Colon (tissue), 2 donors: ENCODE results near the gene SOX6.

ENCODE experiments used
- FAIRE-seq: peaks from 2 replicates; lab custom pipeline; 2012; peaks lifted over from hg19 to GRCh38; lab: Jason Lieb, UNC
- donor health status: control.
- donor health status: control.

Gene SOX6

DNA sequence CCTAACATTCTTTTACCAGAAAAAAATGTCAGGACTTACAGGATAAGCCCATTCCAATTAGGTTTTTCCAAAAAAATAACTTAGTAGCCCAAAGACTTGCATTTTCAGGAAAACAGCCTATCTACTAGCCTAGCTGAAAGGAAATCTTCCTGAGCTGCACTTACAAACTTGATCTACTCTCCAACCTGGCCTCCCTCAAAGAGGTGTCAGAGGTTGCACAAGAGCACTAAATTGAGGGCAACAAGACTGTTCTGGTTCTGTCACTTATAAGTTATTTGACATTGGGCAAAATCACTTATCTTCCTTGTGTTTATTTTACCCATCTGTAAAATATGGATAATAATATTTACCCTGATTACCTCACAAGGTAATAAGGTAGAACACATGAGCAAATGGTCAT, 7.9 kb upstream of the SOX6 start:
- no peak for FAIRE-seq

DNA sequence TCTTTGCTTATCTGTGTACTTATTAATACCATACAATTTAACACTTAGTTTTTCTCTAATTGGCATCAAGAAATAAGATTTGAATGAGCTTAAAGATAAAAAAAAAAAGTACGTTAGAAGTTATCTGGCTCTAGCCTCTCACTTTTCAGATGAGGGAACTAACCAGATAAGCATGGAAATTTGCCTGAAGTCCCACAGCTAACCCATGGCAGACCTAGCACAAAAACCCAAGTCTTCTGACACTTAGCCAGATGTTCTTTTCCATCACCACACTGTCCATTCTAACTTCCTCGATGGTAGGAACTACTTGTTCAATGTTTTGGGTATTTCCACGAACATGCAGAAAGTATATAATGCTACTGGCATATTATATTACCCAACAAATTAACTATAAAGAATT, 7.4 kb upstream of the SOX6 start:
- FAIRE-seq = no peak

DNA sequence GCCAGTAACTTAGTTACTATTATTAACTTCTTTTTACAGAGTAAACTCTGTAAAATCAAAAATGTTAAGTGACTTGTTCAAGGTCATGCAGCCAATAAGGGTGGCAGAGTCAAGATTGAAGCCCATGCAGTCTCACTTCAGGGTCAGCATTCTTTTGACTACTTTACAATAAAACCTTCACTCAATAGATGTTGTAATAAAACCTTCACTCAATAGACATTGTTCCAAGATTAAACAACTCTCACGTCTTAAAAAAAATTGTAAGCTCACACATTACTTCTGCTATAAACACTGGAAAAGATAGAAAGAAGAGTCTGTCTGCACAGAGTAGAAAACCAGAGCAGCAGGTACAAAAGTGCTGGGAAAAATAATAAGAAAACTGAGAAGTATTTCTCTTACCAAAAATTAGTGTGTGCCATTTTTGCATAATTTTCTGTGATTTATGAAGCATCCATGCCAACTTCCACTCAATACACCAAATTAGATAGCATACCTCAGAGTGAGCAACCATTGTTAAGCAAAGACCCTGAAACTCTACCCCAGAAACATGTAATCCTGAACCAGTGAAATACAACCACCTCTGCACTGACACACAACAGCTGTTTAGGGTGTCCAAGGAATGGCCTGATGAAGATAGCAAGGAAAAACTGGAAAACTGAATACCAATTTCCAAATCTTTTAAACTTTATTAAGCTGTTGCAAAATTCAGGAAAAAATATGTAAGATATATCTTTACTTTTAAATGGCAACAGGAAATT, 4.9 kb upstream of the SOX6 start:
- no peak for FAIRE-seq

DNA sequence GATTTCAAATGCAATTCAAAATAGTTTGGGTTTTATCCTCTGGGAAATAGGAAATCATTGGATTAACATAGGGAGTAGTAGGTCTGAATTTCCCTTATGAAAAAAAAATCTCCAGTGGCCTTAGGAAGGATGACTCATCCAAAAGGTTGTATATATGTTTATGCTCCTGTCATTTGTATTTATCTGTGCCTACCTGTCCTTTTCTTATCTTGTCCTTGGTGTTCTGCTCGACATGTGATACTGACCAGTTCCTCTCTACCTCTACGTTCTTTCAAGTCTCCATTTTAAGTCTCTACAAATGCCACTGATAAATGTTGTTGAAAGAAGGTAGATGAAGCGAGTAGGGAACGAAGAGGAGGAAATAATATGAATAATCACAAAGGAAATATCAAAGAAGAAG, 3.0 kb upstream of the SOX6 start:
- FAIRE-seq = no peak

DNA sequence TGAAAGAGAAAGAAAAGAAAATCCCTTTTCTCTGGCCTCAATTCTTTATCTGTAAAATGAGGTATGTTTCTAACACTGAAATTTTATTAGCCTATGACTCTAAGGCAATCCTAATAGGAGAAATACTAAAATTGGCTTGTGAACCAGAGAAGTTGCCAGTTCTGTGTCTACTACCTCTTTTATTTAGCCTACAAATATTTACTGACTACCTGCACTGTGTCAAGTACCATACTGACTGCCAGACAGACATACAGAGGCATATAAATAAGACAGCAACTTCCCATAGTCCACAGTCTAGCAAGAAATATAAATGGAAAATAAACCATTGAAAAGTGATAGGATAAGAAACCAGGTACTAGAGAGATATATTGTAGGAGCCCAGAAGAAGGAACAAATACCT, 2.4 kb upstream of the SOX6 start:
- FAIRE-seq = no peak

DNA sequence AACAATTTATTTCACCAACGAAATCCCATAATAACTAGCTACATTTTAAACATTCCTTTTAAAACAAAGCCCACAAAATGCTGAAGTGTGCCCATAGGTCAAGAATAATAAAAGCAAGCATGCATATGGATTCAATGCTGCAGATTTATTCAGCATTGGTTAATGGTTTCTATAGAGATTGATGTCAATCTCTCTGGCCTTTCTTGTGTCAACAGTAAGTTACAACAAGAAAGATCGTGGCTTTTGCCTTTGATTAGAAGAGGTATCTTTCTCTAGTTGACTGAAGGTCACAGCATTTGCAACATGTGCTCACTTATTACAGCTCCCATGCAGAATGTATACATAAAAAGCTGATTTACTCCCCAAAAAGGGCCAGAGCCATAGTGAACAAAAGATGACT, 1.4 kb upstream of the SOX6 start:
- no peak for FAIRE-seq

DNA sequence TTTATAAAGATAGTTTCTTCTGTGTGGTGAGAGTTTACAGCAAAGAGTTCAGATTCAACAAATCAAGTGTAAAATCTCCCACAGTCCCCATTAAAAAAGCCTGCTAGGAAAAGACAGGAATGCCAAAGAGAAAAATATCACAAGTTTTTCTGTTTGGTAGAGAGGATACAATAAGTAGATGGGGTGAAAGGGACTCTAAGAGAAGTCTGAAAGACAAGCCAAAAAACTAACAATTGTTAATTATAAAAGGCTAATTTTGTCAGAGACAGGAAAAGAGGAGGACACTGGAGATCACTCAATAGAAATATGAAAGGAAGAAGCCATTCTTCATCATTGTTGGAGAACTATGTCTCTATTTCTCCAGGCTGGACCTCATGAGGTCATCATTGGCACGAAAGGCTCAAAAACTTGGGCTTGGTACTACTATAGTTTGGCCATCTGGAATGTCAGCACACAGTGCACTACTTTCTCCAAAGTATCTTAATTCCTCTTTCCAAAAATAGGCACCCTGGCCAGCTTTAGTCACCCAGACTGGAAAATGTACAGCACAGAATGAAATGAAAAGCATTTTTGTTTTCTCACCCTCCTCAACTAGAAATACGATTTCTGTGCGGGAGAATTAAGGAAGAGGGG, 531 bp upstream of the SOX6 start:
- no peak for FAIRE-seq

DNA sequence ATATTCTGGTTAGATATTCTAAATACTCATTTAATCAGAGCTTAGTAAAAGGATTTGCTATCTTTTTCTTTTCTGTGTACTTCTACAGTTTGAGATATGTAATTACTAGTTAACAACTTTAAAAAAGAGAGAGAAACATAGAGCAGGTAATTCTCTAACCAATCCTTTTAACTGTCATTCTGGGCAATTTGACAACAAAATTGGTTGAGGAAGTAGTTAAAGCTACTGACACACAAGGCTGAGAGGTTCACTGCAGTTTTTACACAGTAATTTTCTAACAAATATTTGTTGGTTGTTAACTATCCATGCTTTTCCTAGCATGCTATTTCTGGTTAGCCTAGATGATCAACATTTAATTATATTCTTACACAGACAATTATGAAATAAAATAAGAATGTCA, 3.6 kb downstream of the SOX6 start:
- FAIRE-seq = no peak

DNA sequence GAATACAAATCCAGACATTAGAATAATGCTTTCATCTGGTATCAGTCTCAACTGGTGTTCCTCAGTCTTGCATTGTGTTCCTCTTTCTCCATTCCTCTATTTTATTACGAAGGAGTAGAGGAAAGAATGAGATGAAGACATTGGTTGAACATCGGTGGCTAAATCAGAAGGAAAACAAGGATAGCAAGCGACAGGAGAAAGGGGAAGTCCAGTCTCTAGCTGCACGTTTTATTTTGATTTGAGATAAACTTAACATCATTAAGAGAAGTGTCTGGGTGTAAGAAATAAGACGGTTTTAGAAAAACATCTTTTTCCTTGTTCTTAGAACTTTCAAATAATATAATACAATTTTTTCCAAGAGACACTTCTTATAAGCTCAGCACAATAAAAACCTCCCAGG, 6.2 kb downstream of the SOX6 start:
- FAIRE-seq = no peak

DNA sequence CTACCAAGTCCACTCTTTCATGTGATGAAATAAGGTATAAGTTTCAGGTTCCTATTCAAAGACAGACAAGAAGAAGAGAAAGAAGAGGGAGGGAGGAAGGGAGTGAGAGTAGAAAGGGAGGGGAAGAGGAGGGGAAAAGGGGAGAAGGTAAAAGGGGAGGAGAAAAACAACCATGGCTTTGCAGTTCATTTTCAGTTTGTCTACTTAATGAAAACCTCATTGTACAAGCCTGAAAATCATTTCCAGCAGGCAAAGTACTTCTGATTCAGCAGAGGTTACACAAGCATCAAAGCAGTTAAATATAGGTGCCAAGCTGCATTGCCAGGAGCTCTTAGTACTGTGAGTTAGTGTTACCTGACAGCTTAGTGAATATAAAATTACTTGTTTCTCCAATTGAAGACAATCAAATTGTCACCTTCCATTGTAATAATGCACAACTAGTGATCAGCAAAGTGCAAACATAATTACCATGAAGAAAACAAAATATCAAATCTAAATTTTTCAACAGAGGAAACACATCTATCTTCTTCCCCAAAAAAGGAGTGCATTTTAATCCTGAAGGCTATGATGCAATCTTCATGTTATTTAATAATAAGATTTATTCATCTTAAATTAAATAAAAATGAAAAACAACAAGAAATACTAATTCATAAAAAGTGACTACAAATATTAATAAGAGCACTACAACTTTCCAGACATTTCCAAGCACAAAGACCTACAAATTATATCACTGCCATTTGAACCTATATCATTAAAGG, 8.2 kb downstream of the SOX6 start:
- FAIRE-seq = peak; percentile 21

DNA sequence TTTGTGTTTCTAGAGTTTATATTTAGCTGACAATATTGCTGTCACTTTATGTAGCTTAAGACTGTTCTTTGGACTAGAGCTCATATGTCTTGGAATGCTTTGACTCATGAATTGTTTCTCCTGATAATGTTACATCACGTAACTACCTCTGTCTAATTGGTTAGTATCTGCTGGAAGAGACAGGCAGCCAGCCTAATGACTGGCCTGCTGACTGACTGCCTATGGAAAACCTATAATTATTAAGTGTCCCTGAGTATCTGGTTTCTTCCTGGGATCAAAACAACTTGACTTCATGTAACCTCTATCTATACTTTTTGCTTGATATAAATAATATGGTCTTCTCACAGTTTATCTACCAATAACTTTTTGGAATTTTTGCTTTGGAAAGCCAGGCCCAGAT, 9.4 kb downstream of the SOX6 start:
- FAIRE-seq = no peak

DNA sequence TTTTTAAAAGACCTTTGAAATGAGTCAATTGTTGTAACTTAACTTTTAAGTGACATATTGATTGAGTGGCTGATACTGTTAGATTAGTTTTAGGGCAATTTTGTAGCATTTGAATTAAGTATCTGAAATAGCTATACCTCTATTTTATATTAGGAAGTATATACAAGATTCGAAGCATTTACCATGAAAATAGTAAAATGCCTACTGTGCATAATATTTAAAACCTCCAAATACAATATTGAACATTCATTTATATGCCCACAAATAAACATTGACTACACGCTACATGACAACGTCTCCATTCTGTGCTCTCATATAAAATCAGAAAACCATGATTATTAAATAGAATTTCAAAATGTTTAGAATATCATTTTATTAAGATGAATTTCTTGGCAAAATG, 14.5 kb downstream of the SOX6 start:
- no peak for FAIRE-seq

DNA sequence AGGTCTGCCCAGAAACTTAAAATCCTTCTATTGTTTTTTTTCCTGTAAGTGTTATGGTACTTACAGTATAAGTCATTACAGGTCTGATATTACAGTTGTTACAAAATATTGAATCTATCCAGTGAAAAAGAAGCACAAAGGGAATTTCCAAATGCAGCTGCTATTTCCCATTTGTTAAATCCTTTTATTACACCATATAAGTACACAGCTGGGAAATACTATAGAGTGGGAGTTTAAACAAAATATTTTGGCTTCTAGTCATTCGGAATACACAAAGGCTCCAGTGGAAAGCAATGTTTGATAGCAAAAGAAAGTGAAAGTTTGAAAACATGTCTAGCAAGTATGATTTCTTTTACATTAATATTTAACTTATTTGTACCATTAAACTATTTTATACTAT, 18.0 kb downstream of the SOX6 start:
- no peak for FAIRE-seq

DNA sequence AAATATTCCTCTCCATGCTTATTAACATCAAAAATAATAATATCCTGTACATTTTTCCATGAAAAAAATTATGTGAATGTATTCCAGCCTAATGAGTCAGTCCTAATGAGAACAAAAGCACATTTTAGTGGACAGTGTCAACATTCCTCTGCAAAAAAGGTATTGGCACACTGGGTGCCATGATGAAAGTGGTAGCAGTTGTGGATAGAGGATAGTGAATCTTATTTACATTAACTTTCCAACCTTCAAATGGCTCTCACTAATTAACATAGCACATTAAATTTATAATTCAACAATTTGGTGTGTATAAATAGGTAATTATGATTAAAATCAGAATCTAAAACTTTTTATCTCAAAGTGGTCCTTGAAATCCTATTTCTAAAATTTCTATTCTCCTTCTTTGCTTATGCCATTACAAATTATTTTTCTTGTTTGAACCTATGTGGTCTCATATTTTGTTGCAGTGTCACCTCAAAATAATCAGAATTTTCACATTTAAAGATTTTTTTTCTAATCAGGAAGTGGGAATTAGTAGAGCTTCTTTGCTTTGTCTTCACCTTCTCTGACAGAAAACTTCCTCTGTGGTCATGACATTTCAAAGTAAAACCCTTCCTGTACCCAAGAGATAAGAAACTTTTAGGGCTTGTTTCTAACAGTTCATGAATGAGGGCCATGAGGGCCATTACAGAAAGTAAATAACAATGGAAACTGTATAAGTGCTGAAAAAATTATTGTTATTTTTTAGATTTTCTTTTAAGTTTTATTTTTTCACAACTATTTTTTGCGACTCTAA, 18.7 kb downstream of the SOX6 start:
- peak; percentile 10 for FAIRE-seq

DNA sequence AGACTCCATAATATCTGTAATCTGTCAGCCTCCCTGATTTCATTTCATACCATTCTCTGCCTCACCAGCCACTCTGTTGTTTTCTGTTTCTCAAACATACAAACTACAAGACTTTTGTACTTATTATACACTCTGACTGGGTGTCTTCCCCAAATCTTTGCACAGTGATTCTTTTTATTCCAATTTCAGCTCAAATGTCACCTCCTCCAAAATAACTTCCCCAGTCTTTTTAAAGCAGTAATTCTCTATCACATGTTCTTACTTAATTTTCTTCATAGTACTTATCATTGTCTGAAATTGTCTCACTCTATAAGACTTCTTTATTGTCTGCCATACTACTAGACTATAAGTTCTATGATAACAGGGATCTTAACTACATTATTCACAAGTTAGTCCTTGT, 19.6 kb downstream of the SOX6 start:
- FAIRE-seq = no peak

DNA sequence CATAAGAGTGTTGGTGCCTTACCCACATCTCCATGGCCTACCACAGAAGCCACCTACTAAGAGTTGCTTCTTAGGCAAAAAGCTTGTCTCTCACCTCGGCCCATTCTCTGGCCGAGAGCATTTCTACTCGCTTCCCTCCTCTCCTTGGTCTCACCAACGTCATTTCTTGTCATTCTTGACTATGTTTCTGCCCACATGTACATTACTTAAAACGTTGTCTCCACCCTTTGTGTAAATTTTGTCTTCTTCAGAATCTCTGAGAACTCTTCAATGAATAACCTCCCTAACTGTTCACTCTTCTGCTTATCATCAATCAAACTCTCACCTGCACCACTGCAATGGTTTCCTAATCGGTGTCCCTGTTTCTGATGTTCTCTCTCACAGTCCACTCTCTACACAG, 20.1 kb downstream of the SOX6 start:
- FAIRE-seq = no peak

DNA sequence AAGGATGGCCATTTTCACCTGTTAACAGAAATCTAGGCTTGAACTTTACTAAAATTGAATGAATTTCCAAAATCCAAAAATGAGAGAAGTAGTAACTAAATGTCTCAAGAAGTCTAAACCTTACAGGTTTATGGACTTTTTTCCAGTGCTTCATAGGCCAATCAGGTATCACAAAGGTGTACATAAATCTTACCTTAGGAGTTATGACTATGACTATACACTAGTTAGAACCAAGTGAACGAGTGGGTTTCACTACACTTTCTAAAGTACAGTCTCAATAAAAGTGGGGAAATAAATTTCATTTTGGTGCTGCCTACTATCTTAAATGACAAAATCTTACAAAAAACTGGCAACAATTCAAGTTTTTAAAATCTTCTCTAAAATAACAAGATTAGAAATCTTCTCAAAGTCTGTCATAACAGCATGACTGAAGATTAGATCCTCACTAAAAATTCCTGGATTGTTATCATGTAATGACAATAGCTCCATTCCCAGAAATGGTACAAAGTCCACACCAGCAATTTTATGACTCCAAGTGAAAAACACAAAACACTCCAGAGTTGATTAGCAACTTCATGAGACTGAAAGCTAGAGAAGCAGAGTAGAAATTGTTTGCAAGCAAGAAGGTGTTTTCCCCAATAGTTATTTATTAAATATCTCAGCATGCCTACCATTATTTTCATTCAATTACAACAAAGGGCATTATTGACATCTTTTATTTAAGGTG, 20.9 kb downstream of the SOX6 start:
- FAIRE-seq = peak; percentile 86

DNA sequence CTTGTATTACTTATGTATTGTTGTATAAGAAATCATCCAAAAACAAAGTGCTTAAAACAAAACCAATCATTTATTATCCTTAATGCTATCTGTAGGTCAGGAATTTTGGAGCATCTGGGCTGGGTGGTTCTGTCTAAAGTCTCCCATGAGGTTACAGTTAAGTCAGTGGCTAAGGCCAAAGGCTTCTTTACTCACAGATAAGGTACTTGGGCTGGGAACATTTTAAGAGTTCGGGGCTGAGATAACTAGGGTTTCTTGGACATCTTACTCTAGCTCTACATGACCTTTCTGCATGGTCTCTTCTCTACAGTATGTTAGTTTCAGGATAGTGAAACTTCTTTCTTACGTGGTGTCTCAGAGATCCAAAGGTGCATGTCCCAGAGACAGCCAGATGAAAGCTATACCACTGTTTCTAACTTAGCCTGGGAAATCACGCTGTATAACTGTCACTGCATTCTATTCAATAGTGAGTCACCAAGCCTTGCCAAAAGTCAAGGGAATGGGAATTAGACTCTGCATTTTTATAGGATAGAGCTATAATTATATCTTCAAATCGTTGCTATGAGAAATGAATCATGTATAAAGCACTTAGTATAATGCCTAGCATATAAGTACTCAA, 29.6 kb downstream of the SOX6 start:
- no peak for FAIRE-seq

DNA sequence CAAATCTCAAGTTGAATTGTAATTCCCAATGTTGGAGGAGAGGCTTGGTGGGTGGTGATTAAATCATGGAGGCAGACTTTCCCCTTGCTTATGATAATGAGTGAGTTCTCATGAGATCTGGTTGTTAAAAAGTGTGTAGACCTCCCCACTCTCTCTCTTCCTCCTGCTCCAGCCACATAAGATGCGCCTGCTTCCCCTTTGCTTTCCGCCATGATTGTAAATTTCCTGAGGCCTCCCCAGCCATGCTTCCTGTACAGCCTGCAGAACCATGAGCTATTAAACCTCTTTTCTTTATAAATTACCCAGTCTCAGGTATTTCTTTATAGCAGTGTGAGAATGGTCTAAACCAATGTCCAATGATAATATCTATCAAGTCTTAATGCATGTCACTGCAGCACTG, 34.2 kb downstream of the SOX6 start:
- no peak for FAIRE-seq

DNA sequence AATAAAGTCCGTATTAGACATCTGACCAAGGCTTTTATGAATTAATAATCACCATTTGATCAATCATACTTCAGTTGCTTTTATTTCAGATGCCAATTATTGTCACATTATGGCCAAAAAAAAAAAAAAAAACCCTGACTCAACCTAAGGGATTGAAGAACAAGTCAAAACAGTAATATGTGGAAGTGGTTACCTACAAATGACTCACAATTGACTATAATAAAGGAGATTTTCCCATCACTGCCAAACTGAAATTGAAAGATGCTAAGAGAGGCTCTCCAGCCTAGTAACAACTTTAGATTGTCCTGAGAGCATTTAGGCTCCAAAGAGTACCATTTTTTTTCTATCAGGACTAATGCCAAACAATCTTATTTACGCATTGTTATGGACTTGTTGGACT, 35.2 kb downstream of the SOX6 start:
- FAIRE-seq = no peak

DNA sequence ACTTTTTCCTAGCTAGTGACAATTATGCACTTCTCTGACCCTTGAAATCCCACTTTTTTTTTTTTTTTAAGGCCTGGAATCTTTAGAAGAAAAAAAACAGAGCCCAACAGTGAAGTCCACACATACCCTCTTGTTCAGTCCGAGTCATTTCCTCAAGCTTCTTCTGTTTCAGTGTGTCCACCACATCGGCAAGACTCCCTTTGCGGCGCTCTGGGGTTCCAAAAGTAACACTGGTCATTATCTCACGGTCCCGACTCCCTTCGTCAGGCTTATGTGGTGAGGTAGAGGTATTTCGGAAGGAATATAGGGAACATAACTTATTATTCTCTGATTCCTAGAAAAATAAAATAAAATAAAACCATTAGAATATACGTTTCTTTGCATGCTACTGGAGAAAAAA, 38.0 kb downstream of the SOX6 start:
- FAIRE-seq = no peak

DNA sequence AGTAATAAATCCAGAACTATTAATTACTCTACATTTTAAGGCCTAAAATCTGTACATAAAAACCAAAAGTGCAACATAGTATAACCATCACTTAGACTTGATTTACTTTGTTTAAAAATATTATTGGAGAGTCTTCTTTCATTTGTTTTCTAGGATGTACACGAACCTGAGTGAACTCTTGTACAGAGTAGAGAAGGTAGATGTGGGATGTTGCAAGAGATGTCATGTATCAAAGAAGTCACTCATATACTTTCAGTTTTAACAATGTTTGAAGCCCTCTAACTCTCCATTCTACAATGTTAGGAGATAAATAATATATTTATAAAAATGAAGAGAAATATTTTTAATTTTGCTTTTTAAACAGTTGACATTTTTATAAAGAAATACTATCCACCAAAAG, 38.6 kb downstream of the SOX6 start:
- no peak for FAIRE-seq
